OCI-LY3 (cell line): ENCODE results near the gene DENND1A.

Source experiments
- H2AFZ ChIP-seq: fragments of 200-600, 300-600 bp; shearing (Covaris generic); 2 replicates; pipeline ENCODE4 v1.6.0; 2014; ENCODE audit warnings: antibody characterized with exemption, low read depth, low read length
- H3K27ac ChIP-seq: fragments of 200-600, 300-600 bp; sonication (generic); 2 replicates; pipeline ENCODE4 v1.5.1; 2014; ENCODE audit warnings: mild to moderate bottlenecking, low read length, moderate library complexity, mixed read lengths
- H3K27me3 ChIP-seq: fragments of 200-600, 300-600 bp; sonication (generic); 2 replicates; pipeline ENCODE4 v1.6.1; 2014; ENCODE audit warnings: low read depth, low read length, mixed read lengths
- H3K36me3 ChIP-seq: fragments of 200-600, 300-600 bp; sonication (generic); replicated peaks from 2 replicates; pipeline ENCODE3; 2014; ENCODE audit warnings: low read depth, low read length, mixed read lengths
- H3K4me1 ChIP-seq: fragments of 300-600, 200-600 bp; sonication (generic); 2 replicates; pipeline ENCODE4 v1.6.1; 2014; ENCODE audit warnings: low read length, mixed read lengths
- H3K4me2 ChIP-seq: fragments of 200-600, 300-600 bp; sonication (generic); 2 replicates; pipeline ENCODE4 v1.6.1; 2014; ENCODE audit warnings: low read length, mixed read lengths
- H3K4me3 ChIP-seq: fragments of 300-600, 200-600 bp; sonication (generic); 2 replicates; pipeline ENCODE4 v1.5.1; 2014; ENCODE audit warnings: antibody characterized with exemption, mild to moderate bottlenecking, low read length, moderate library complexity
- H3K79me2 ChIP-seq: fragments of 300-600, 200-600 bp; shearing (Covaris generic); 2 replicates; pipeline ENCODE4 v1.6.1; 2014; ENCODE audit warnings: mild to moderate bottlenecking, low read length, mixed read lengths
- H3K9ac ChIP-seq: fragments of 300-600, 200-600 bp; shearing (Covaris generic); 2 replicates; pipeline ENCODE4 v1.6.0; 2014; ENCODE audit warnings: mild to moderate bottlenecking, low read length, moderate library complexity
- H3K9me3 ChIP-seq: fragments of 200-600, 300-600 bp; shearing (Covaris generic); 2 replicates; pipeline ENCODE4 v1.6.1; 2014; ENCODE audit warnings: low read length, mixed read lengths; ENCODE audit not compliant: insufficient read depth
- H4K20me1 ChIP-seq: fragments of 200-600, 300-600 bp; sonication (generic); 2 replicates; pipeline ENCODE4 v1.6.1; 2016; ENCODE audit warnings: low read length, mixed read lengths; ENCODE audit not compliant: insufficient read depth
- EZH2phosphoT487 ChIP-seq: fragments of 200-600 bp; shearing (Covaris generic); IDR thresholded peaks from 2 replicates; pipeline ENCODE4 v1.6.1; 2018; ENCODE audit warnings: antibody characterized with exemption, mixed run types, low read depth
- TF ChIP-seq, protein P1 (sequence below): fragments of 200-600, 300-600 bp; sonication (generic); IDR thresholded peaks from 2 replicates; pipeline ENCODE4 v1.5.1; 2014; ENCODE audit warnings: antibody characterized with exemption, low read length, low read depth

DENND1A gene

DNA sequence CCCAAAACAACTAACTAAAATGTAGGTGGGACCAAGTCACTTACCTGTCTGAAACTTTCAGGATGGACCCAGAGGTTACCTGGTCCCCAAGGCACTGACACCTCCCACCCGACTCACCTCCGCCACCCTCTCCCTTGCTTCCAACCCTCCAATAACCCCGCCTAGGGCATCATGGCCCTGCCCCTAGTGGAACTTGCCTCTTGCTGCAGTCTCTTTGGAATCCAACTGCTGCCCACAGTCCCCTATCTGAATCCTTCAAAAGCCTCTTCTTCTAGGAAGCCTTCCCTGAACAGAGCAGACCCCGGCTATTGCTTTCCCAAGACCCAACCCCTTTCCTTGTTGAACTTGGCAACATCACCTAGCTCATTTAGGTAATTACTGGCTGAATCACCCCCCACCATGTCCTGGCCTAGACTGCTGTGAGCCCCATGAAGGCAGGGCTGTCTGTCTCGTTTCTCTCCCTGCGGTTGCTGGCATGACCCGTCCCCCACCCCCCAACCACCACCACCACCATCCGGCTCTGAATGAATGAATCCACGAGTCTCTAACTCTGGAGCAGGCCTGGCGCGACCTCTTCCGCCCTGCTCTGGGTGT lies 564.5 kb downstream of the DENND1A start:
- no peak overlapping the region for H3K4me2 ChIP-seq
- no peaks in the 10 kb centered on the region for H3K27me3 ChIP-seq
- H4K20me1 ChIP-seq: no peaks in the 10 kb centered on the region
- H3K27ac ChIP-seq: no peak overlapping the region
- no peak overlapping the region for H2AFZ ChIP-seq
- H3K9me3 ChIP-seq: no peaks in the 10 kb centered on the region
- no peaks in the 10 kb centered on the region for H3K36me3 ChIP-seq
- TF ChIP-seq EZH2phosphoT487: no peak
- TF ChIP-seq, protein P1, sequence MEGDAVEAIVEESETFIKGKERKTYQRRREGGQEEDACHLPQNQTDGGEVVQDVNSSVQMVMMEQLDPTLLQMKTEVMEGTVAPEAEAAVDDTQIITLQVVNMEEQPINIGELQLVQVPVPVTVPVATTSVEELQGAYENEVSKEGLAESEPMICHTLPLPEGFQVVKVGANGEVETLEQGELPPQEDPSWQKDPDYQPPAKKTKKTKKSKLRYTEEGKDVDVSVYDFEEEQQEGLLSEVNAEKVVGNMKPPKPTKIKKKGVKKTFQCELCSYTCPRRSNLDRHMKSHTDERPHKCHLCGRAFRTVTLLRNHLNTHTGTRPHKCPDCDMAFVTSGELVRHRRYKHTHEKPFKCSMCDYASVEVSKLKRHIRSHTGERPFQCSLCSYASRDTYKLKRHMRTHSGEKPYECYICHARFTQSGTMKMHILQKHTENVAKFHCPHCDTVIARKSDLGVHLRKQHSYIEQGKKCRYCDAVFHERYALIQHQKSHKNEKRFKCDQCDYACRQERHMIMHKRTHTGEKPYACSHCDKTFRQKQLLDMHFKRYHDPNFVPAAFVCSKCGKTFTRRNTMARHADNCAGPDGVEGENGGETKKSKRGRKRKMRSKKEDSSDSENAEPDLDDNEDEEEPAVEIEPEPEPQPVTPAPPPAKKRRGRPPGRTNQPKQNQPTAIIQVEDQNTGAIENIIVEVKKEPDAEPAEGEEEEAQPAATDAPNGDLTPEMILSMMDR: 0 out of 2 replicates have a peak, but pooled peaks have one; percentile 10
- H3K4me3 ChIP-seq: no peak overlapping the region
- H3K79me2 ChIP-seq: no peaks in the 10 kb centered on the region
- peaks cover 4% of the 10 kb centered on the region for H3K4me1 ChIP-seq
- H3K9ac ChIP-seq: no peak overlapping the region

GRCh38 chr9:123364241-123364824 lies 565.6 kb downstream of the DENND1A start:
- no peak overlapping the region for H3K4me2 ChIP-seq

DNA sequence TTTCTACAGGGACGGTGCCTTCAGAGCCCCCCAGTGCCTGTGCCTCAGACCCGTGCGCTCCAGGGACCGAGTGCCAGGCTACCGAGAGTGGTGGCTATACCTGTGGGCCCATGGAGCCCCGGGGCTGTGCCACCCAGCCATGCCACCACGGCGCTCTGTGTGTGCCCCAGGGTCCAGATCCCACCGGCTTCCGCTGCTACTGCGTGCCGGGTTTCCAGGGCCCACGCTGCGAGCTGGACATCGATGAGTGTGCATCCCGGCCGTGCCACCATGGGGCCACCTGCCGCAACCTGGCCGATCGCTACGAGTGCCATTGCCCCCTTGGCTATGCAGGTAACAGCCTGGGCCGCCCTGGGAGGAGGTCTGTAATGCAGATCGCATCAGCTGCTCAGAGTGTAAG lies 567.1 kb downstream of the DENND1A start:
- H3K4me3 ChIP-seq: no peak overlapping the region
- H2AFZ ChIP-seq: no peak overlapping the region
- TF ChIP-seq, protein P1: no peak
- TF ChIP-seq EZH2phosphoT487: no peak
- no peak overlapping the region for H3K27ac ChIP-seq
- H3K4me2 ChIP-seq: no peak overlapping the region
- no peaks in the 10 kb centered on the region for H3K9me3 ChIP-seq
- H3K36me3 ChIP-seq: no peaks in the 10 kb centered on the region
- no peaks in the 10 kb centered on the region for H3K79me2 ChIP-seq
- H4K20me1 ChIP-seq: no peaks in the 10 kb centered on the region
- H3K27me3 ChIP-seq: no peaks in the 10 kb centered on the region
- H3K9ac ChIP-seq: no peak overlapping the region
- H3K4me1 ChIP-seq: peaks cover 11% of the 10 kb centered on the region

More at GRCh38 chr9:123364241-123364824, 565.6 kb downstream of the DENND1A start:
- Histone ChIP-seq H3K79me2 (no peaks in the 10 kb centered on the region), H3K27me3 (no peaks in the 10 kb centered on the region), H3K4me3 (no peak overlapping the region), H3K9ac (no peak overlapping the region), H2AFZ (no peak overlapping the region), H3K27ac (no peak overlapping the region), H3K36me3 (no peaks in the 10 kb centered on the region), H4K20me1 (no peaks in the 10 kb centered on the region), H3K4me1 (peaks cover 11% of the 10 kb centered on the region), H3K9me3 (no peaks in the 10 kb centered on the region)
- no peak for TF ChIP-seq EZH2phosphoT487
- TF ChIP-seq, protein P1: no peak

GRCh38 chr9:123361731-123362510 lies 568.0 kb downstream of the DENND1A start:
- H3K27ac ChIP-seq: no peak overlapping the region
- no peaks in the 10 kb centered on the region for H3K36me3 ChIP-seq
- TF ChIP-seq EZH2phosphoT487: no peak
- TF ChIP-seq, protein P1: no peak
- H3K9me3 ChIP-seq: no peaks in the 10 kb centered on the region
- no peak overlapping the region for H2AFZ ChIP-seq
- no peaks in the 10 kb centered on the region for H3K27me3 ChIP-seq
- H3K9ac ChIP-seq: no peak overlapping the region
- no peaks in the 10 kb centered on the region for H3K79me2 ChIP-seq
- H4K20me1 ChIP-seq: no peaks in the 10 kb centered on the region
- H3K4me1 ChIP-seq: peaks cover 11% of the 10 kb centered on the region
- H3K4me2 ChIP-seq: no peak overlapping the region
- H3K4me3 ChIP-seq: no peak overlapping the region
